Stromal cell of bone marrow (primary cell): ENCODE measurements around the gene ARID5A.
"Not testable (repeated sequence)": the region's sequence is repeated elsewhere in the genome, so short reads cannot be mapped to it uniquely, and the experiment has no call there.

Experiments used
- DNase-seq: peaks from one replicate; pipeline ENCODE4 v3.0.0-alpha.2; 2012; ENCODE audit warnings: low read depth

The ARID5A gene

DNA sequence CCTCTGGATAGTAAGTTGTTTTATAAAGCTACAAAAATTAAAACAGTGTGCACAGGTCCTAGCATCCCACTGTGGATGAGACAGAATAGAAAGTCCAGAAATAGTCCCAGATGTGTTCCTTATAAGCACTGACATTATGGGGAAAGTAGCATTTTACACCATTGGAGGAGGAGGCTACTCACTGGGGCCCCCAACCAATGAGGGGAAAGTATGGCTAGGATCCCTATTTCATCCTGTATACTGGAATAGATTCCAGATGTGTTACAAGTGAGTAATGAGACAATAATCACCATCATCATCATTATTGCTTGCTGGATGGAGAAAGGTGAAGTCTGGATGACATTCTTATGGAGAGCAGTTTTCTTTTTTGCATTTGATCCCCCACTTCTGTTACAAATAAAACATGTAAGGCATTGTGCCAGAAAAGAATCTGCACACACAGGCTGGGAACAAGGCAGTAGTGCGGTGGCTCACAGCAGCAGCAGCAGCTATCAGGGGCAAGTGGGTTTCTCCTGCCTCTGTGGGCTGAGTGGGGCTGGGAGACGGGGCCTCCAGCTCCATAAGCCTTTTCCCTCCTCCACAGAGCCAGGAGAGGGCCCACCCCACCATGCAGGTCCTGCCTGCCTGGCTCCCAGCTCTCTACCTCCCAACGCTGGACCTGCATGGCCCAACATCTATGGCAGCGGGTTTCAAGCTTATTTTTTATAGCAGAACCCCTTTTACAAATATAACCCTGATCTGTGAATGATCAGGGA, 5.0 kb downstream of the ARID5A start:
- DNase-seq, result no peak

DNA sequence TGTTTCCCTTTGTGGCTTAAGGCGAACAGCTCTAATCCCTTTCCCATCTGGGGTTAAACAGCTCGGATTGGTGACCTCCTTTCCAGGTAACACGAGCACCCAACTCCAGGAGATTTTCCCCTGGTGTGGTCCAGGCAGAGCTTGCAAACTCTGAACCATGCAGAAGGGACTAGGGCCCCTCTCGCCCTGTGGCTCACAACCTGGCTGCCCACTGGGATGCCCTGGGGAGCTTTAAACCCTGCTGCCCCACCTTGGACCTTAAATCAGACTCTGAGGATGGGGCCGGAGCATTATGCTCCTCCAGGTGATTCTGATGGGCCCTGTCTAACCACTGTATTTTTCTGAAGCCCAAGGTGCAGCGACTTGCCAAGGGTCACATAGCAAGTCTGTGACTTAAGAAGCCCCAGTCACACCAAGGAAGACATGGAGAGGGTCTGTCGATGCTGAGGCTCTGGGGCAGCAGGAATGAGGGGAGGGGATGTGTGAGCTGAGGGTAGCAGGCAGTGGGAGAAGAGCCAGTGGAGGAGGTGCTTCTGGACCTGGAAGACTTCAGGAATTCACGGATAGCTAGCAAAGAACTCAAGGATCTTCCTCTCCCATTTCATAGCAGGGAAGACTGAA, 5.9 kb downstream of the ARID5A start:
- no peak for DNase-seq

GRCh38 chr2:96546321-96546720, 9.8 kb downstream of the ARID5A start:
- no peak for DNase-seq

DNA sequence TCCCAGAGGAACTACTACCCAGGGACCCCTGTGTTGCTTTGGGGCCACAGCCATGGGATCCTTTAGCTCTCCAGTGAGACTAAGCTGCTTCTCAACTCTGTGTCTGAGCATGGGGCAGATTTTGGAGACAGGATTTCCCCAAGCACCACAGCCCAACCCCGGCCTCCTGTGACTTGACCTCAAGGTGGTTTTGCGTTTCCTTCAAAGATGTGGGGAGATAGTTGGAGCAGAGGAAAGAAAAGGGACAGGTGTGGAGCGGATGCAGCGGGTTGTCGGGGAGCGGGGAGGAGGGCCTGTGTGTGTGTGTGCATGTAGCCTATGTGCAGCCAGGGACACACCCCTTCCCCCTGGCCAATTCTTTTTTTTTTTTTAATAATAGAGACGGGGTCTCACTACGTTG, 10.2 kb downstream of the ARID5A start:
- DNase-seq, result no peak

DNA sequence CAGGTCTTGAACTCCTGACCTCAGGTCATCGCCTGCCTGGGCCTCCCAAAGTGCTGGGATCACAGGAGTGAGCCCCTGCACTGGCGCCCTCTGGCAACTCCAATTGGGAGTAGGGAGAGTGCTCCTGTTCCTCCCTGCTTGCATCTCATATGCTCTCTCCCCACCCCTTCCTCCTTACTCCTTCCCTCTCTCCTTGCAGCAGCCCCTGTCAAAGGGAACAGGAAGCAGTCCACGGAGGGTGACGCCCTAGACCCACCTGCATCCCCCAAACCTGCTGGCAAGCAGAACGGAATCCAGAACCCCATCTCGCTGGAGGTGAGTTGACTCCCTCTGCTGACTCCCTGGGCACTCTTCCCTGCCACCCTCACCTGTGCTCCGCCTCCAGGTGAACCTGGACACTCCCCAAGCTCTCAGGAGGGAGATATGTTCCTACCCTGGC, 10.7 kb downstream of the ARID5A start:
- no peak for DNase-seq

DNA sequence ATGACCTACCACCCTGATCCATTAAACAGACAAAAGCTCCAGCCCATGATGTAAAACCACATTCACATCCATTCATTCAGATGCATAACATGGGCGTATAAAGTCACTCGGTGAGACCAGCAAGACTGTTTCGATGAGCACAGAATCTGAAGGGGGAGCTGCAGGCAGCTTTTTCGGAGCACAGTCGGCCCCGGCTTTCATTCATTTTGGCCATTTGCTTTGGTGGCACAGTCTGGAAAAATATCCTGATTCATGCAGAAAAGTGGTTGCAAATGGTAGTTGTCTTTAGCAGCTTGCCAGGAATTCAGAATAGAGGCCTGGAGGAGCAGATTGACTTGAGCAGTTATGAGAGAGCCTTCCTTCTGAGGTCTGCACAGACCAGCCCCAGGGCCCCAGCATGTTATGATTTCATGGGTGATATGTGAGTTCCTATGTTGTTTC, 11.2 kb downstream of the ARID5A start:
- peak; percentile 86 for DNase-seq

DNA sequence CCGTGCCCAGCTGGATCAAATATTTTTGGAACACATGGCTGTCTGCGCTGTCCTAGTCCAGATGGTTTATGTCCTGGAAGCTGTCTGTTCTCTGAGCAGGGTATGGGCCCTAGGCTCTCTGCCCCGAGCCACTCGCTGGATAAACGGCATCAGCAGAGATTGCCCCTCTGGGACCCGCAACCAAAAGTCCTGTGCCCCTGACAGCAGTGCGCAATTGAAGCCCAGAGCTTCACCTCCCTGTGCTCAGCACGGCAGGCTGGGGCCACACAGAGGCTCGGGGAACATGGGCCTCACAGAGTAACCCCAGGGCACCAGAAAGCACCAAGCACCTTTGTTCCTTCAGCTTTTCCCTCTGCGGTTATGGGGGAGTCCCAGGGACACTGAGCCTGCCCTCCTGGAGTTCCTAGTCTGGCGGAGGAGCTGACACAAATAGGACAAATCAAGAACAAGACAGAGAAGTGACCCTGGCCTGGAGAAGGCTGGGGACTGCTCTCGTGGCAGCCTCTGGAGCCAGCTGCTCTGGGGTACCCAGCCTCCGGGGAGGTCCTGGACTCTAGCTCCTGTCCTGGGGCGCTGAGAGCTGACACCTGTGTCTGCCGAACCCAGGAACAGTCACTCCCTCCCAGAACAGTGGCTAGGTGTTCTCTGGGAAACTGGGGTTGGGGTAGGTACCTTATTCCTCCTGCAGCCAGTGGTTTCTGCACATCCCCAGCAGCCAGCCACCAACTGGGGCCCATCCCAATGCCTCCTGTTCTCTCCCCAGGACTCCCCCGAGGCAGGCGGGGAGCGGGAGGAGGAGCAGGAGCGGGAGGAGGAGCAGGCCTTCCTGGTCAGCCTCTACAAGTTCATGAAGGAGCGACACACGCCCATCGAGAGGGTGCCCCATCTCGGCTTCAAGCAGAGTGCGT, 12.3 kb downstream of the ARID5A start:
- no peak for DNase-seq

DNA sequence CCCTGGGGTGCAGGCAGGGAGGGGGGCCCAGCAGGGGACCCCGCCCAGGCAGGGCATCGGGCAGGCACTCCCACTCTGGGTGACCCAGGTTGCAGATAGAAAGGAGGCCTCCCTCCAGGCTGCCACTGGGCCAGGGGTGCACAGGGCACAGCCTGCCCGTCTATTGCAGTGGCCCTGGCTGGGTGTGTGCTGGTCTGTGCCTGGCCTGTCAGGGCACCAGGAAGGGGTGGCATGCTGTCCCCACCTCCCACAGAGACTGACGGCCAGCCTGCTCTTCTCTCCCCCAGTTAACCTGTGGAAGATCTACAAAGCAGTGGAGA, 12.9 kb downstream of the ARID5A start:
- DNase-seq, result no peak

DNA sequence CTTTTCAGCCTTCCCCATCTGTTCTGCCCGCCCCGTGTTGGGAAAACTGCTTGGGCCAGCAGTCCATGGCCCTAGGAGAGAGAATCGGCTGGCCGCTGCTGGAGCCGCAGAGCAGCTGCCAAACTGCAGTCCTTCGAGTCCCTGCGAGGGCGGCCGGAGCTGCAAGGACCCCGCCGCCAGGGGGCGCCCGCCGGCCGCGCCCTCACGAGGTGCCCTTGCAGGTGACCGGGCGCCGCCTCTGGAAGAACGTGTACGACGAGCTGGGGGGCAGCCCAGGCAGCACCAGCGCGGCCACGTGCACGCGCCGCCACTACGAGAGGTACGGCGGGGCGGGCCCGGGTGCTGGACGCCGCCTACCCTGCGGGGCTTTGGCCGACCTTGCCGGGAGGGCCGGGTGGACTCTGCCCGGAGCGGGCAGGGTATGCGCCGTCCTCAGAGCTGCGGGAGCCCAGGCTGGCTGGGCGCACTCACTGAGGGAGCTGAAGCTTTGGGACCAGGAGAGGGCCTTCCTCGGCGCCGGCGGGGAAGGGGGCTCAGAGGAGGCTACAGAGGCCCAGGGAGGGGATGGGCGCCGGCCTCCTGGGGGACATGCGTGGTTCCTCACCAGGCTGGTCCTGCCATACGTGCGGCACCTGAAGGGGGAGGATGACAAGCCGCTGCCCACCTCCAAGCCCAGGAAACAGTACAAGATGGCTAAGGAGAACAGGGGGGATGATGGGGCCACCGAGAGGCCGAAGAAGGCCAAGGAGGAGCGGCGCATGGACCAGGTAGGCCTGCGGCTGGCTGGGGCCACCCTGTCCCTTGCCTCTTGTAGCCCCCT, 13.6 kb downstream of the ARID5A start:
- DNase-seq, result no peak

GRCh38 chr2:96550787-96551604, 14.4 kb downstream of the ARID5A start:
- no peak for DNase-seq

DNA sequence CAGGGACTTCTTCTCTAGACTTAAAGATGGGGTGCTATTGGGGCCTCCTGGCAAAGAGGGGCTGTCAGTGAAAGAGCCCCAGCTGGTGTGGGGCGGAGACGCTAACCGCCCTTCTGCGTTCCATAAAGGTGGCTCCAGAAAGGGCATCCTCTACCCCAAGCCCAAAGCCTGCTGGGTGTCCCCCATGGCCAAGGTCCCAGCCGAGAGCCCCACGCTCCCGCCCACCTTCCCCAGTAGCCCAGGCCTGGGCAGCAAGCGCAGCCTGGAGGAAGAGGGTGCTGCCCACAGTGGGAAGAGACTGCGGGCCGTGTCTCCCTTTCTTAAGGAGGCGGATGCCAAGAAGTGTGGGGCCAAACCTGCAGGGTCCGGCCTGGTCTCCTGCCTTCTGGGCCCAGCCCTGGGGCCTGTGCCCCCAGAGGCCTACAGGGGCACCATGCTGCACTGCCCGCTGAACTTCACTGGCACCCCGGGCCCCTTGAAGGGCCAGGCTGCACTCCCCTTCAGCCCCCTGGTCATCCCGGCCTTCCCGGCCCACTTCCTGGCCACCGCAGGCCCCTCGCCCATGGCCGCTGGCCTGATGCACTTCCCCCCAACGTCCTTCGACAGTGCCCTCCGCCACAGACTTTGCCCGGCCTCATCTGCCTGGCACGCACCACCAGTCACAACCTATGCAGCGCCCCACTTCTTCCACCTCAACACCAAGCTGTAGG, 15.2 kb downstream of the ARID5A start:
- no peak for DNase-seq

GRCh38 chr2:96552315-96553175, 16.0 kb downstream of the ARID5A start:
- DNase-seq, result no peak

DNA sequence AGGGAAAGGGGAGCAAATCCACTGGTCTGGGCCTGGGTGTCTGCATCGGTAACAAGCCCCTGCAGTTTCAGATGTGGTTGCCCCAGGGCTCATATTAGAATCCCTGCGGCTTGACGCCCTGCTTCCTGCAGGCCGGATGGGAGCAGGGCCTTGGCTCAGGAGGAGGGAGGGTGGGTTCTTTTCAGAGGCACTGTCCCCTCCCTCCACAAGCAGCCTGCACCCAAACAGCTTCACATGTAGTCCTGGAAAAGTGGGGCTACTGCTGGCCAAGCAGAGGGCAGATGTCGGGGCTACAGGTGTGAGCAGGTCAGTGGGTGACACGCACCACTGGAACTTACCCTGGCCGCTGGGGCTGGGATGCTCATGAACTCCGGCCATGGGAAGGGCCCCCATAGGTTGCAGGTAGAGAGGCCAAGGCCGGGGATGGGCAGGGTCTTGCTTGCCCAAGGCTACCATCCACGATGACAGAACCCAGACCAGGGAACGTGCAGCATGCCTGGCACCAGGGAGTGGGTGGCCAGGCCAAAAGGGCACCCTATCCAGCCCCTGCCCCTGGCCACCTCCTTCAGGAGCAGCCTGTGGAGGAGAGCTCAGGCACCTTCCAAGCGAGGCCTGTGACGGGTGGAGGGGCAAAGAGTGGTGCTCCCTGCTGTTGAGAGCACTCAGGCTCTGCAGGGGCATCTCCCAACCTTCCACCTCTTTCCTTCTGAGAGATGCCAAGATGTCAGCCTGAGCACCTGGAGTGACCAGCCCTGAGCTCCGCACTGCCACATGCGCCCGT, 16.8 kb downstream of the ARID5A start:
- DNase-seq, result no peak

- DNase-seq, result not testable (repeated sequence)
These were observed 17.4 kb downstream of the ARID5A start for GRCh38 chr2:96553957-96554292.

- no peak for DNase-seq
These were observed 18.0 kb downstream of the ARID5A start for GRCh38 chr2:96554293-96555145.

GRCh38 chr2:96555146-96555610, 18.6 kb downstream of the ARID5A start:
- DNase-seq, result no peak

GRCh38 chr2:96556441-96557330, 20.1 kb downstream of the ARID5A start:
- peak; percentile 58 for DNase-seq
